NB4 (cell line): ENCODE results near the gene WDR86.

Source experiments
- MYC ChIP-seq: IDR thresholded peaks from 2 replicates; pipeline ENCODE4 v1.6.1; 2011; ENCODE audit warnings: low read depth, low read length
- POLR2A ChIP-seq: IDR thresholded peaks from 2 replicates; pipeline ENCODE4 v1.6.1; 2011; ENCODE audit warnings: mild to moderate bottlenecking; ENCODE audit not compliant: insufficient read length; ENCODE audit errors: extremely low read depth
- TF ChIP-seq, protein P1 (sequence below): IDR thresholded peaks from one replicate; pipeline ENCODE4 v1.5.1; 2012; ENCODE audit warnings: low read depth, low read length

DNA sequence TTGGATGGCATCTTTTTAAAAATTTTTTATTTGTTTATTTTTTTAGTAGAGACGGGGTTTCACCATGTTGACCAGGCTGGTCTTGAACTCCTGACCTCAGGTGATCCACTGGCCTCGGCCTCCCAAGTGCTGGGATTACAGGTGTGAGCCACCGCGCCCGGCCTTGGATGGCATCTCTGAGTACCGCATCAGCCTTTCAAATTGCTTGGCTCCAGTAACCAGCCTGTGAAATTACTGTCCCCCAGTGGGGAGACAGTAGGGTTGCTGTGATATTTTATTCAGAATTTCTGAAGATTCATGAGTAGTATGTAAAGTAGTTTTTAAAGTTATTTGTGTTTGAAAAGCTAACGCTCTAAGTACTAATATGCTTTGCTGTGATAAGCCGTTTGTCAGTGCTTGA is 67.0 kb downstream of the WDR86 start:
- TF ChIP-seq, protein P1, sequence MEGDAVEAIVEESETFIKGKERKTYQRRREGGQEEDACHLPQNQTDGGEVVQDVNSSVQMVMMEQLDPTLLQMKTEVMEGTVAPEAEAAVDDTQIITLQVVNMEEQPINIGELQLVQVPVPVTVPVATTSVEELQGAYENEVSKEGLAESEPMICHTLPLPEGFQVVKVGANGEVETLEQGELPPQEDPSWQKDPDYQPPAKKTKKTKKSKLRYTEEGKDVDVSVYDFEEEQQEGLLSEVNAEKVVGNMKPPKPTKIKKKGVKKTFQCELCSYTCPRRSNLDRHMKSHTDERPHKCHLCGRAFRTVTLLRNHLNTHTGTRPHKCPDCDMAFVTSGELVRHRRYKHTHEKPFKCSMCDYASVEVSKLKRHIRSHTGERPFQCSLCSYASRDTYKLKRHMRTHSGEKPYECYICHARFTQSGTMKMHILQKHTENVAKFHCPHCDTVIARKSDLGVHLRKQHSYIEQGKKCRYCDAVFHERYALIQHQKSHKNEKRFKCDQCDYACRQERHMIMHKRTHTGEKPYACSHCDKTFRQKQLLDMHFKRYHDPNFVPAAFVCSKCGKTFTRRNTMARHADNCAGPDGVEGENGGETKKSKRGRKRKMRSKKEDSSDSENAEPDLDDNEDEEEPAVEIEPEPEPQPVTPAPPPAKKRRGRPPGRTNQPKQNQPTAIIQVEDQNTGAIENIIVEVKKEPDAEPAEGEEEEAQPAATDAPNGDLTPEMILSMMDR, result no peak
- no peak for TF ChIP-seq POLR2A
- no peak for TF ChIP-seq MYC
